NAMALWA (cell line): ENCODE measurements around the gene C19orf85.
A peak's percentile ranks its signal among the peaks of the same experiment; 100 is the strongest.
"Not testable (repeated sequence)": the region's sequence is repeated elsewhere in the genome, so short reads cannot be mapped to it uniquely, and the experiment has no call there.

Source experiments
- DNase-seq: peaks from one replicate; pipeline ENCODE4 v3.0.0-alpha.2; 2015; ENCODE audit warnings: low spot score

Gene C19orf85

GRCh38 chr19:55464662-55465054 lies at the start of gene C19orf85:
TSS of gene C19orf85 (minus strand) at chr19:55464751. CDS start at chr19:55464554, 197 bp downstream.
- no peak for DNase-seq

- DNase-seq = no peak
Observed at GRCh38 chr19:55508120-55508519, 43.6 kb upstream of the C19orf85 start.

GRCh38 chr19:55504981-55505380 lies 40.4 kb upstream of the C19orf85 start:
- no peak for DNase-seq

DNA sequence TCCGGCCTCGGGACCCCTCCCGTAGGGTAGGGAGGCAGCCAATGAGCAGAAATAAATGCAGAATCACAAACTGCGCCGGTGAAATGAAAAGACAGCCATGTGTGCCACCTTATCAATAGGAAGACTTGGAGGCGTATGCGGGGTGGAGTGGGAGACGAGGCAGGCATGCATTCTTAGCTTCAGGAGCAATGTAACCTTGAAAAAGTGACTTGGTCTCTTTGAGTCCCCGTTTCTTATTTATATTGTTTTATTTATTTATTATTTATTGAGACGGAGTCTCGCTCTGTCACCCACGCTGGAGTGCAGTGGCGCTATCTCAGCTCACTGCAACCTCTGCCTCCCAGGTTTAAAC lies 39.7 kb upstream of the C19orf85 start:
- DNase-seq = no peak

DNA sequence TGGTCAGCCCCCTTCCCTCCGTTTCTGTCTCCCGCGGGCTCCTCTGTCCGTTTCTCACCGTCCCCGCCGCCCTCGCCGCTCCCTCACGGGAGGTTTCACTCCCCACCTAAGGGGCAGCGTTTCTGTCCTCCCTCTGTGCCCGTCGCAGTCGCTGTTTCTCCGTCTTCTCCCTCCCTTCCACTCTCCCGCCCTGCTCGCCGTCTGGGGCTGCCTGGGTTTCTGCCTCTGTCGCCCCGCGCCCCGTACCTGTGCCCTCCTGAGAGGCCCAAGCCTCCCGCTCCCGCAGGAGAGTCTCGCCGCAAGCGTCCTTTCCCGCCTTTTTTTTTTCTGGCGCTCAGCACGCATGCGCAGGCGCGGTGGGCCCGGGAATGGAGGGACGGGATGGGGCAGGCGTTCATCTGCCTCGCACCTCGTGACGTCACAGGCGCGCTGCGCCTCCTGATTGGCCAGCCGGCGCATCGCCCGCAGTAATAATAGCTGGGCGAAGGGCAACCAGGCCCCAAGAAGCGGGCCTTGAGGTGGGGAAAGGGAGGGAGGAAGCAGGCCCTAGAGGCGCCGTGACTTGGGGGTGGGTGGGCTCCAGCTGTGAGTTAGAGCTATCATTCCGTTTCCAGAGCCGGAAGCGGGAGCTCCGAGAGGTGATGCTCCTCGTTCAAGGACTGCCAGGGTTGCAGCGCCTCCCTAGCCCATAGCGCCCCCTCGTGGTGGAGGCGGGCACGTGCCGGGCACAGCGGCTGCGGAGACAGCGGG lies 39.1 kb upstream of the C19orf85 start:
- peak; percentile 93 for DNase-seq

- DNase-seq = no peak
Observed at GRCh38 chr19:55503157-55503501, 38.6 kb upstream of the C19orf85 start.

DNA sequence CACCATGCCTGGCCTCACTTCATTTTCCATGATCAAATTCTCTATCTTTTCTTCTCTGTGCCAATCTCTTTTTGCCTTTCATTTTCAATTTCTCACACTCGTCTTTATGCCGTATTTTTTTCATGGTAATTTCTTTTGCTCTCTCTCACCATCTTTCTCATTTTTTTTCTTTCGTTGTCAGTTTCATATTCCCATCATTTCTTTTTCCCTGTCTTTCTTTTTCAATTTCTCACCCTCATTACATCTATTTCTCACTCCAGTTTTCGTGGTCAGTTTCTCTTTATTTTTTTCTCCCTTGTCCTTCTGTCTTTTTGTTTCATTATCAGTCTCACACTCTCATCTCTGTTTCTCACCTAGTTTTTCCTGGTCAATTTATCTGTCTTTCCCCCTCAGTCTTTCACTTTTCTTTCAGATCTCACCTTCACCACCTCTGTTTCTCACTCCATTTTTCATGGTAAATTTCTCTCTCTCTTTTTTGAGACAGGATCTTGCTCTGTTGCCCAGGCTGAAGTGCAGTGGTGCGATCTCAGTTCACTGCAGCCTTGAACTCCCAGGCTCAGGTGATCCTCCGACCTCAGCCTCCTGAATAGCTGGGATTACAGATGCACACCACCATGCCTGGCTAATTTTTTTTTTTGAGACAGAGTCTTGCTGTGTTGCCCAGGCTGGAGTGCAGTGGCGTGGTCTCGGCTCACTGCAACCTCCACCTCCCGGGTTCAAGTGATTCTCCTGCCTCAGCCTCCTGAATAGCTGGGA lies 37.8 kb upstream of the C19orf85 start:
- DNase-seq = no peak

DNA sequence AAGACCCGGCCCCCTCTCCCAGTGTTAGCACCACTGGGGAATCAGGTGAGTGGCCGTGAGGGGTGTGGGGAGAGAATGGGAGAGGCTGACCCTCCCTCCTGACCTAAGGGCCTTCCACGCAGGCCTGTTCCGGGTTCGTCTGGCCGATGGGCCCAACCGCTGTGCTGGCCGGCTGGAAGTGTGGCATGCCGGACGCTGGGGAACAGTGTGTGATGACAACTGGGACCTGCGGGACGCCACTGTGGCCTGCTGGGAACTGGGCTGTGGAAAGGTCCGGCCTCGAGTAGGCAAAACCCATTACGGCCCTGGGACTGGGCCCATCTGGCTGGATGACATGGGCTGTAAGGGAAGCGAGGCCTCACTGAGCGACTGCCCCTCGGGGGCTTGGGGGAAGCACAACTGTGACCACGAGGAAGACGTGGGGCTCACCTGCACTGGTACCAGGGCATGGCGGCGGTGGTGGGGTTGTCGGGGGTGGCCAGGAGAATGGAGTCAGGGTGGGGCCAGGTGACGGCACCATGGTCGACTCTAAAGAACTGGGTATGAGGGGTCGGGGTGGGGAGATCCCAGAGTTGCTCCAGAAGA lies 35.9 kb upstream of the C19orf85 start:
- DNase-seq = no peak

- no peak for DNase-seq
Observed at GRCh38 chr19:55498246-55498840, 33.8 kb upstream of the C19orf85 start.

DNA sequence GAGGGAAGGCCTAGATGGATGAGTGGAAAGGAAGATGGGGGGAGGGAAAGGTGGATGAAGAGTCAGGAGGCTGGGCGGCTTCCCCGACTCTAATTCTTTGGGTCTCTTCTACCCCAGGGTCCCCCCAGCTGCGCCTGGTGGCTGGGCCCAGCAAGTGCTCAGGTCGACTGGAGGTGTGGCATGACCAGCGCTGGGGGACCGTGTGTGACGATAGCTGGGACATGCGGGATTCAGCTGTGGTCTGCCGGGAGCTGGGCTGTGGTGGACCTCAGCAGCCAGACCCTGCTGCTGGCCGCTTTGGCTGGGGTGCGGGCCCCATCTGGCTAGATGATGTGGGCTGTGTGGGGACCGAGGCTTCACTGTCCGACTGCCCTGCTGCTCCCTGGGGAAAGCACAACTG lies 33.2 kb upstream of the C19orf85 start:
- DNase-seq = no peak

DNA sequence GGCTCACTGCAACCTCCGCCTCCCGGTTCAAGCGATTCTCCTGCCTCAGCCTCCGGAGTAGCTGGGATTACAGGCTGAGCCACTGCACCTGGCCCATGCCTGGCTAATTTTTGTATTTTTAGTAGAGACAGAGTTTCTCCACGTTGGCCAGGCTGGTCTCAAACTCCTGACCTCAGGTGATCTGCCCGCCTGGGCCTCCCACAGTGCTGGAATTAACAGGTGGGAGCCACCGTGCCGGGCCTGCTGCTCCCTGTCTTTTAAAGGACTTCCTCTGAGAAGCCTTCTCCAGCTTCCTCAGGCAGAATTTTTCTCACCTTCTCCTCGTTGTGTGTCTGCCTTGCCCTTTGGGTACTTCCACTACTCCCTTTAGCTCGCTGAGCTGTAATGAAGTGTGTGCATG lies 32.3 kb upstream of the C19orf85 start:
- not testable (repeated sequence) for DNase-seq

DNA sequence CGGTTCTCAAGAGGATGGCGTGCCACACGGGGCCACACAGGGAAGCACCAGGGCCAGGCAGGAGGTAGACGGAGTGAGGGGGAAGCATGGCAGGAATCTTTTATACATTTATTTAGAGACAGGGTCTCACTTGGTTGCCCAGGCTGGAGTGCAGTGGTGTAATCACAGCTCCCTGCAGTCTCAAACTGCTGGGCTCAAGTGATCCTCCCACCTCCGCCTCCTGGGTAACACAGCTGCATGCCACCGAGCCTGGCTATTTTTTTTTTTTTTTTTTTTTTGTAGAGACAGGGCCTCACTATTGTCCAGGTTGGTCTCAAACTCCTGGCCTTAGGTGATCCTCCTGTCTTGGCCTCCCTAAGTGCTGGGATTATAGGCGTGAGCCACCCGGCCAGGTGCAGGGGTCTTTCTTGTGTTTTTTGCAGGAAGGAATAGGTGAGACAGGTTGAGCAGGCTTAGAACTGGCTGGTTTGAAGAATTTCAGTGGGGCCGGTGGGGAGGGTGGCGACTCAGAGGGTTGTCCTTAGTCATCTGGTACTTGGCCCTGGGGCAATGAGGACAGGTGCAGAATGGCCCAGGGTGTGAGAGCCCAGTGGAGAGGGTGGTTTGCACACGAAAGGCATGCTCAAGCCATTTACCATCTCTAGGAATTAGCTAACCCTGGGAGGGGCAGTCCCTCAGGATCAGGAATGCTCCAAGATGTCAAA lies 31.2 kb upstream of the C19orf85 start:
- no peak for DNase-seq

GRCh38 chr19:55494172-55494761 lies 29.7 kb upstream of the C19orf85 start:
- DNase-seq = no peak

GRCh38 chr19:55493645-55494171 lies 29.2 kb upstream of the C19orf85 start:
- DNase-seq = no peak

DNA sequence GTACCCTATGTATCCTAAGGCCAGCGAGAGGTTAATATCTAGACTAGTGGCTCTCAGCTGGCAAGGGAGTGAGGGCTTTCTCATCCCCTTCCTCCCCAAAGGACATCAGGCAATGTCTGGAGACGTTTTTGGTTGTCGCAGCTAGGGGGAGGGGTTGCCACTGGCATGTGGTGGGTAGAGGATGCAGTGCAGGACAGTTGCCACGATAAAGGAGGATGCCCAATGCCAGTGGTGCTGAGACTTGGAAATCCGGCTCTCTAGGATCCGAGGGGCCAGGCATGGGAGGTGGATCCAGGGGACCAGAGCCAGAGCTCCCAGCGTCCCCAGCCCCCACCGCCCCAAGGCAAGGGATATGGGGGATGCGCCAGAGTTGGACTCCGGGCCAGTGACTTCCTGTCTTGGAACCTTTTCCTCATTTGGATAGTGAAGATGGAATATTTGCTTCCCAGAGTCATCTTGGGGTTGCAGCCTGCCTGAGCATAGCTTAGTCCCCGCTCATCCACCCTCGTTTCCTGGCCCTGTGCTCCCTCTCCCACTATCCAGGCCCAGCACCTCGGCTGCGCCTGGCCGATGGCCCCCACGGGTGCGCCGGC lies 28.6 kb upstream of the C19orf85 start:
- no peak for DNase-seq

- DNase-seq = no peak
Observed at GRCh38 chr19:55492362-55492944, 27.9 kb upstream of the C19orf85 start.

GRCh38 chr19:55491546-55492360 lies 27.2 kb upstream of the C19orf85 start:
- no peak for DNase-seq

DNA sequence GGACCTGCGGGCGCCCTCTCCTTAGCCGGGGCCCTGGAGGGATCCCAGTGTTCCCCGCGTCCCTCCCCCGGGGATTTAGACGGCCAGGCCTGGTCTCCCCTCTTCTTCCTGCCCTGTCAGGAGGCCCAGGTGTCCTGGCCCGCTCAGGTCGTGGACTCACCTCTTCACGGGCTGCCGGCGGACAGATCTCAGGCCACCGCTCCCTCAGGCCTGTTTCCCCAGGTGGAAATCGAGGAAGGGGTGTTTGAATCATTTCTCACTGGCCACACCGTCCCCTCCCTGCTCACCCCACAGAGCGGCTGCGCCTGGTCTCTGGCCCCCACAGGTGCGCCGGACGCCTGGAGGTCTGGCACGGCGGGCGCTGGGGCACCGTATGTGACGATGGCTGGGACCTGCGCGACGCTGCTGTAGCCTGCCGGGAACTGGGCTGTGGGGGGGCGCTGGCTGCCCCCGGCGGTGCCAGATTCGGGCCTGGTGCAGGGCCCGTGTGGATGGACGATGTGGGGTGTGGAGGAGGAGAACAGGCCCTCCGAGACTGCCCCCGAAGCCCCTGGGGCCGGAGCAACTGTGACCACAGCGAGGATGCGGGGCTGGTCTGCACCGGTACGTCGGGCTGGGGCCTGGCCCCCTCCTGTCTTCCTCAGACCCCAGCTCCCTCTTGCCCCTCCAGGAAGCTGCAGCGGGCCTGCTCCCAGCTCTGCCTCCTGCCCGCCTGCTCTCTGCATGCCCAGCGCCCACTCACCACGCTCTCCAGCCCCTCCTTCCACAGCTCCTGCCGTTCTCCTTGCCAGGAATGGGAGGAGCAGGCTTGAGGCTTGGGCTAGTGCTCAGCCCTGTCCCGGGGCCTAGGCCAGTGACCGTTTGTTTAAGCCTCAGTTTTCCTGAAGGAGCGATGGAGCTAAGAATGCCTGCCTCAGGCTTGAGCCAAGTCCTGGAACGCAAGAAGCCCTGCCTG lies 26.2 kb upstream of the C19orf85 start:
- no peak for DNase-seq
